B cell (primary cell): ENCODE results near the gene GCNT2.

Experiments used
- EZH2 ChIP-seq: IDR thresholded peaks from 2 replicates; pipeline ENCODE4 v1.6.1; 2012; ENCODE audit warnings: borderline replicate concordance, low read depth, mild to moderate bottlenecking, moderate library complexity, low read length; ENCODE audit not compliant: insufficient read depth, poor library complexity, severe bottlenecking
- TF ChIP-seq, protein P1 (sequence below): fragments of 200-600 bp; IDR thresholded peaks from one replicate; pipeline ENCODE4 v1.8.0; 2022; ENCODE audit warnings: antibody characterized with exemption, mild to moderate bottlenecking

DNA sequence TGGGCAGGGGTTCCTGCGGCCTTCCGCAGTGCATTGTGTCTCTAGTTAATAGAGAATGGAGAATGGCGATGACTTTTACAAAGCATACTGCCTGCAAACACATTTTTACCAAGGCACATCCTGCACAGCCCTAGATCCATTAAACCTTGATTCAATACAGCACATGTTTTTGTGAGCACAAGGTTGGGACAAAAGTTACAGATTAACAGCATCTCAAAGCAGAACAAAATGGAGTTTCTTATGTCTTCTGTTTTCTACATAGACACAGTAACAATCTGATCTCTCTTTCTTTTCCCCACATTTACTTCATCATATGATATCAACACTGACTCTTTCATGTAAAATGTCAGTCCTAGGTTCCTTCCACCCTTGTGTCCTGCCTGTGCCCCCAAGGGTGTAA, 63.5 kb downstream of the GCNT2 start:
- TF ChIP-seq, protein P1, sequence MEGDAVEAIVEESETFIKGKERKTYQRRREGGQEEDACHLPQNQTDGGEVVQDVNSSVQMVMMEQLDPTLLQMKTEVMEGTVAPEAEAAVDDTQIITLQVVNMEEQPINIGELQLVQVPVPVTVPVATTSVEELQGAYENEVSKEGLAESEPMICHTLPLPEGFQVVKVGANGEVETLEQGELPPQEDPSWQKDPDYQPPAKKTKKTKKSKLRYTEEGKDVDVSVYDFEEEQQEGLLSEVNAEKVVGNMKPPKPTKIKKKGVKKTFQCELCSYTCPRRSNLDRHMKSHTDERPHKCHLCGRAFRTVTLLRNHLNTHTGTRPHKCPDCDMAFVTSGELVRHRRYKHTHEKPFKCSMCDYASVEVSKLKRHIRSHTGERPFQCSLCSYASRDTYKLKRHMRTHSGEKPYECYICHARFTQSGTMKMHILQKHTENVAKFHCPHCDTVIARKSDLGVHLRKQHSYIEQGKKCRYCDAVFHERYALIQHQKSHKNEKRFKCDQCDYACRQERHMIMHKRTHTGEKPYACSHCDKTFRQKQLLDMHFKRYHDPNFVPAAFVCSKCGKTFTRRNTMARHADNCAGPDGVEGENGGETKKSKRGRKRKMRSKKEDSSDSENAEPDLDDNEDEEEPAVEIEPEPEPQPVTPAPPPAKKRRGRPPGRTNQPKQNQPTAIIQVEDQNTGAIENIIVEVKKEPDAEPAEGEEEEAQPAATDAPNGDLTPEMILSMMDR = no peak
- no peak for TF ChIP-seq EZH2
